Pancreas (tissue), 10 donors: ENCODE results near the gene ADO. TPM values are rescaled to one million over a fixed set of nuclear protein-coding genes. Genes with fewer than 3 reads are reported as not detected.

Experiments used
- ATAC-seq, 4 donors: fragments of 200-7000 bp; cut with Tn5 transposase; one replicate each; pipeline versions ENCODE4 v1.8.0 to v1.9.1; 2020; ENCODE audit warnings: mild to moderate bottlenecking in 4 of 4, moderate library complexity in 4 of 4
- DNase-seq, 6 donors: peaks; one replicate each; pipeline ENCODE4 v3.0.0-alpha.2; 2020
- FAIRE-seq: peaks from 2 replicates; lab custom pipeline; 2012; peaks lifted over from hg19 to GRCh38; lab: Jason Lieb, UNC
- H3K27ac ChIP-seq, 4 donors: fragments of 200-600 bp; sonication (generic); 1 replicate in 3 of 4; 2 replicates in 1 of 4; pipeline versions ENCODE4 v1.5.0 to v1.8.0; 2020
- H3K27me3 ChIP-seq, 4 donors: fragments of 200-600 bp; one replicate each; pipeline ENCODE4 v1.8.0; 2021
- H3K36me3 ChIP-seq, 3 donors: fragments of 200-600 bp; sonication (generic) in 1 of 3; one replicate each; pipeline versions ENCODE4 v1.5.0 to v1.8.0; 2020 to 2021
- H3K4me1 ChIP-seq, 3 donors: fragments of 200-600 bp; one replicate each; pipeline ENCODE4 v1.8.0; 2021
- H3K4me3 ChIP-seq, 4 donors: fragments of 200-600 bp; sonication (generic) in 2 of 4; one replicate each; pipeline versions ENCODE4 v1.5.0 to v1.8.0; 2020 to 2021
- H3K9me3 ChIP-seq, 4 donors: fragments of 200-600 bp; one replicate each; pipeline ENCODE4 v1.8.0; 2021
- CTCF ChIP-seq, 4 donors: fragments of 200-600 bp; sonication (generic) in 3 of 4; IDR thresholded peaks; one replicate each; pipeline versions ENCODE4 v1.5.0 to v1.8.0; 2021; ENCODE audit warnings: antibody characterized with exemption in 4 of 4
- WGBS, 2 donors: extraction: QIAGEN DNeasy Blood & Tissue Kit; methylation state at CpG; one replicate each; pipeline ENCODE4 v1.1.7; 2013; 5-methylcytosine and 5-hydroxymethylcytosine counted together
- intact Hi-C, 3 donors: fragments of 100-400 bp; cut with DNase I; formaldehyde crosslinking; loops; one replicate each; pipeline versions ENCODE4 v1.11.1 to v1.14.2; 2022
- polyA plus RNA-seq, 2 donors: library from polyadenylated mRNA; stranded (reverse); fragments of 200-250 nt; gene quantifications; one replicate each; pipeline ENCODE4 v1.2.3, GENCODE V29; 2013
- total RNA-seq, 6 donors: library from RNA; stranded (reverse); fragmentation: NEBNext Ultra II Directional in 4 of 6; extraction: Animal tissue kit (Norgen Biotek cat#: 25700) in 4 of 6; gene quantifications; one replicate each; pipeline versions ENCODE4 v1.2.1 to v1.2.4, GENCODE V29; 2021 to 2023
- donor health status: healthy with polysubstance abuse.
- donor health status: DM: no; HTN: no; CAD: no; lungs with moderate emphysema.
- donor health status: DM: no; HTN: no; CAD: no.
- donor health status: control.
- donor health status: control.
- donor health status: Bipolar disorder and iron deficiency.
- donor health status: DM: yes; HTN: yes; CAD: no.
- donor health status: DM: no; HTN: no; CAD: no.
- donor health status: DM: no; HTN: no; CAD: no.
- donor health status: DM: yes; HTN: yes; CAD: no.

Gene ADO
- total and polyA plus RNA-seq, 8 donors, result 2.4 to 9.6 (median 5.3) TPM

- DNase-seq (no peak), FAIRE-seq (no peak), ATAC-seq (no peak)
- no peaks in the 10 kb centered on the region for H3K27me3 ChIP-seq
- H3K4me3 ChIP-seq, result no peak overlapping the region
- H3K36me3 ChIP-seq, result no peaks in the 10 kb centered on the region
- no peak for TF ChIP-seq CTCF (IDR thresholded peaks at IDR 0.05)
- H3K9me3 ChIP-seq, result no peaks in the 10 kb centered on the region
- WGBS, 2 donors, result 60 to 72% methylated on average over 2 of the region's 2 CpGs
- H3K4me1 ChIP-seq, result no peaks in the 10 kb centered on the region
- no peak overlapping the region for H3K27ac ChIP-seq
- intact Hi-C loops, result no loop called here
Measured at GRCh38 chr10:62790571-62790970, 13.9 kb upstream of the ADO start.

GRCh38 chr10:62792261-62792660, 12.3 kb upstream of the ADO start:
- Histone ChIP-seq H3K27me3 (no peaks in the 10 kb centered on the region), H3K36me3 (no peaks in the 10 kb centered on the region), H3K27ac (no peak overlapping the region), H3K9me3 (no peaks in the 10 kb centered on the region), H3K4me3 (no peak overlapping the region), H3K4me1 (no peaks in the 10 kb centered on the region)
- 74 to 81% methylated on average over 5 of the region's 5 CpGs for WGBS, 2 donors
- ATAC-seq, result no peak
- FAIRE-seq, result no peak
- intact Hi-C loops, result no loop called here
- no peak for DNase-seq
- TF ChIP-seq CTCF (IDR thresholded peaks at IDR 0.05), result no peak

- DNase-seq (no peak), ATAC-seq (no peak), FAIRE-seq (no peak)
- Histone ChIP-seq H3K9me3 (no peaks in the 10 kb centered on the region), H3K4me1 (no peaks in the 10 kb centered on the region), H3K36me3 (no peaks in the 10 kb centered on the region), H3K27me3 (no peaks in the 10 kb centered on the region), H3K27ac (no peak overlapping the region), H3K4me3 (no peak overlapping the region)
- intact Hi-C loops, result no loop called here
- TF ChIP-seq CTCF (IDR thresholded peaks at IDR 0.05), result no peak
- WGBS, 2 donors, result 70 to 77% methylated on average over 1 of the region's 1 CpG
Measured at GRCh38 chr10:62794306-62794705, 10.2 kb upstream of the ADO start.

- Histone ChIP-seq H3K36me3 (no peaks in the 10 kb centered on the region), H3K4me3 (no peak overlapping the region), H3K4me1 (no peaks in the 10 kb centered on the region), H3K27ac (no peak overlapping the region), H3K9me3 (no peaks in the 10 kb centered on the region), H3K27me3 (no peaks in the 10 kb centered on the region)
- intact Hi-C loops, result no loop called here
- TF ChIP-seq CTCF (IDR thresholded peaks at IDR 0.05), result no peak
- no peak for FAIRE-seq
- no peak for ATAC-seq
- DNase-seq, result no peak
Measured at GRCh38 chr10:62795100-62795499, 9.4 kb upstream of the ADO start.

- Histone ChIP-seq H3K4me3 (no peak overlapping the region), H3K27ac (no peak overlapping the region), H3K36me3 (no peaks in the 10 kb centered on the region), H3K27me3 (no peaks in the 10 kb centered on the region), H3K9me3 (no peaks in the 10 kb centered on the region), H3K4me1 (no peaks in the 10 kb centered on the region)
- no peak for ATAC-seq
- TF ChIP-seq CTCF (IDR thresholded peaks at IDR 0.05), result no peak
- intact Hi-C loops, result no loop called here
- no peak for FAIRE-seq
- WGBS, 2 donors, result 85 to 90% methylated on average over 4 of the region's 4 CpGs
- no peak for DNase-seq
Measured at GRCh38 chr10:62795762-62796161, 8.8 kb upstream of the ADO start.
